ENCODE results near the gene ATXN2L.

DNA sequence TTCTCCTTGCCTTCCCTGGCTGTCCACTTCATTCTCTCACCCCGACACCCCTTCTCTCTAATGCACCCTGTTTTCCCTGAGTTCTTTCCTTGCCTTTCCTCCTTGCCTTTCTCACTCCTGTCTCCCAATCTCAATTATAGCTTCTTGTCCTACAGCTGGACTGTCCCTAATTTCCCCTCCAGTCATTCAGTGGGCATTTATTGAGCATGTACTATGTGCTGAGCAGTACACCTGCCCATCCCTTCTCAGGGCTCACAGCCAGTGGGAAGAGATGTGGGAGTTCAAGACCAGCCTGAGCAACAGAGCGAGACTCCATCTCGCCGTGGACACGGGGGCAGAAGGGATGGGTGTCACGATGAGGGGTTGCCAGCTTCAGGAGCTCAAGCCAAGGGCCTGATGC, 61.2 kb downstream of the ATXN2L start:
- TF ChIP-seq, protein P1, sequence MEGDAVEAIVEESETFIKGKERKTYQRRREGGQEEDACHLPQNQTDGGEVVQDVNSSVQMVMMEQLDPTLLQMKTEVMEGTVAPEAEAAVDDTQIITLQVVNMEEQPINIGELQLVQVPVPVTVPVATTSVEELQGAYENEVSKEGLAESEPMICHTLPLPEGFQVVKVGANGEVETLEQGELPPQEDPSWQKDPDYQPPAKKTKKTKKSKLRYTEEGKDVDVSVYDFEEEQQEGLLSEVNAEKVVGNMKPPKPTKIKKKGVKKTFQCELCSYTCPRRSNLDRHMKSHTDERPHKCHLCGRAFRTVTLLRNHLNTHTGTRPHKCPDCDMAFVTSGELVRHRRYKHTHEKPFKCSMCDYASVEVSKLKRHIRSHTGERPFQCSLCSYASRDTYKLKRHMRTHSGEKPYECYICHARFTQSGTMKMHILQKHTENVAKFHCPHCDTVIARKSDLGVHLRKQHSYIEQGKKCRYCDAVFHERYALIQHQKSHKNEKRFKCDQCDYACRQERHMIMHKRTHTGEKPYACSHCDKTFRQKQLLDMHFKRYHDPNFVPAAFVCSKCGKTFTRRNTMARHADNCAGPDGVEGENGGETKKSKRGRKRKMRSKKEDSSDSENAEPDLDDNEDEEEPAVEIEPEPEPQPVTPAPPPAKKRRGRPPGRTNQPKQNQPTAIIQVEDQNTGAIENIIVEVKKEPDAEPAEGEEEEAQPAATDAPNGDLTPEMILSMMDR (conservative IDR thresholded peaks at IDR 0.05; ENCODE audit: low read length), result no peak
- no peak for TF ChIP-seq EZH2phosphoT487 (IDR thresholded peaks at IDR 0.05; ENCODE audit: borderline replicate concordance, low read depth, low read length)
